ENCODE measurements around the gene PSMD4.
"Not testable (repeated sequence)": the region's sequence is repeated elsewhere in the genome, so short reads cannot be mapped to it uniquely, and the experiment has no call there.

The PSMD4 gene

GRCh38 chr1:151254217-151255213 lies at the start of gene PSMD4:
Gene PSMD4 (plus strand): TSS chr1:151254734. CDS start chr1:151254783, 49 bp downstream.
- peak; percentile 97 for DNase-seq

- DNase-seq = not testable (repeated sequence)
Measured at GRCh38 chr1:151205381-151205965, 49.1 kb upstream of the PSMD4 start.

- DNase-seq = no peak
Measured at GRCh38 chr1:151210830-151211229, 43.7 kb upstream of the PSMD4 start.

GRCh38 chr1:151211972-151212705 lies 42.4 kb upstream of the PSMD4 start:
- no peak for DNase-seq

GRCh38 chr1:151213560-151213959 lies 41.0 kb upstream of the PSMD4 start:
- DNase-seq = no peak

- DNase-seq = no peak
Measured at GRCh38 chr1:151221616-151222015, 32.9 kb upstream of the PSMD4 start.

GRCh38 chr1:151222130-151222529 lies 32.4 kb upstream of the PSMD4 start:
- no peak for DNase-seq

- DNase-seq = no peak
Measured at GRCh38 chr1:151235235-151235634, 19.3 kb upstream of the PSMD4 start.

GRCh38 chr1:151237678-151238466 lies 16.7 kb upstream of the PSMD4 start:
- no peak for DNase-seq

- DNase-seq = no peak
Measured at GRCh38 chr1:151238467-151238739, 16.1 kb upstream of the PSMD4 start.

- no peak for DNase-seq
Measured at GRCh38 chr1:151242442-151242841, 12.1 kb upstream of the PSMD4 start.

- no peak for DNase-seq
Measured at GRCh38 chr1:151243683-151244216, 10.8 kb upstream of the PSMD4 start.

- DNase-seq = no peak
Measured at GRCh38 chr1:151246786-151247185, 7.7 kb upstream of the PSMD4 start.

GRCh38 chr1:151251656-151252470 lies 2.7 kb upstream of the PSMD4 start:
- peak; percentile 49 for DNase-seq

GRCh38 chr1:151255381-151255780 lies 847 bp downstream of the PSMD4 start:
- no peak for DNase-seq

GRCh38 chr1:151259351-151259750 lies 4.8 kb downstream of the PSMD4 start:
- no peak for DNase-seq

- no peak for DNase-seq
Measured at GRCh38 chr1:151265446-151266236, 11.1 kb downstream of the PSMD4 start.

GRCh38 chr1:151266315-151266714 lies 11.8 kb downstream of the PSMD4 start:
- no peak for DNase-seq

- DNase-seq = no peak
Measured at GRCh38 chr1:151266821-151267220, 12.3 kb downstream of the PSMD4 start.

GRCh38 chr1:151267760-151268159 lies 13.2 kb downstream of the PSMD4 start:
- DNase-seq = no peak
